Testis (tissue), 3 donors: Measurements from ENCODE around the gene ASCC1. TPM values are rescaled to one million over a fixed set of nuclear protein-coding genes. Genes with fewer than 3 reads are reported as not detected.

Experiments used
- DNase-seq: peaks from one replicate; pipeline ENCODE4 v3.0.0-alpha.2; 2019
- H3K27ac ChIP-seq, 2 donors: fragments of 200-600 bp; sonication (generic); one replicate each; pipeline ENCODE4 v1.5.1; 2019
- H3K27me3 ChIP-seq: fragments of 200-600 bp; sonication (generic); one replicate; pipeline ENCODE4 v1.5.1; 2019
- H3K36me3 ChIP-seq: fragments of 200-600 bp; sonication (generic); one replicate; pipeline ENCODE4 v1.5.1; 2017; ENCODE audit warnings: low read depth; ENCODE audit errors: missing control alignments
- H3K4me1 ChIP-seq: fragments of 200-600 bp; sonication (generic); one replicate; pipeline ENCODE4 v1.5.1; 2019
- H3K4me3 ChIP-seq, 2 donors: fragments of 200-600 bp; sonication (generic); one replicate each; pipeline ENCODE4 v1.5.1; 2017 to 2019
- H3K9me3 ChIP-seq: fragments of 200-600 bp; sonication (generic); one replicate; pipeline ENCODE4 v1.5.1; 2017
- POLR2A ChIP-seq: fragments of 450-650 bp; IDR thresholded peaks from one replicate; pipeline ENCODE4 v1.6.1; 2017; ENCODE audit warnings: antibody characterized with exemption, mild to moderate bottlenecking, moderate library complexity
- WGBS, 2 donors: methylation state at CpG; one replicate each; pipeline ENCODE4 v1.1.5; 2018; 5-methylcytosine and 5-hydroxymethylcytosine counted together
- intact Hi-C: fragments of 100-400 bp; cut with DNase I; formaldehyde crosslinking; loops from one replicate; pipeline ENCODE4 v1.15.1; 2023; ENCODE audit warnings: low total_unique reads
- polyA plus RNA-seq: library from polyadenylated mRNA; stranded (reverse); fragments of 350-450 nt; fragmentation: Illumina TruSeq; extraction: RNeasy Lipid Tissue Mini Kit (QIAGEN cat#74804); gene quantifications from one replicate; pipeline ENCODE4 v1.2.3, GENCODE V29; 2014; ENCODE audit warnings: low read depth, low replicate concordance; ENCODE audit not compliant: insufficient read depth
- total RNA-seq, 2 donors: library from RNA; depleted of rRNA; stranded (reverse); fragments of >200 nt; gene quantifications; one replicate each; pipeline ENCODE4 v1.2.3, GENCODE V29; 2016
- TF ChIP-seq, protein P1 (sequence below), 3 experiments: fragments of 450-650 bp in 2 of 3; fragments of 200-600 bp in 1 of 3; sonication (generic) in 1 of 3; IDR thresholded peaks; one replicate each; pipeline ENCODE4 v1.5.1; 2016 to 2019; ENCODE audit warnings: antibody characterized with exemption in 3 of 3, mild to moderate bottlenecking in 2 of 3, moderate library complexity in 1 of 3

ASCC1 gene
- total and polyA plus RNA-seq, 3 donors from 2014 or later = 47.4 to 58.3 (median 48.8) TPM

DNA sequence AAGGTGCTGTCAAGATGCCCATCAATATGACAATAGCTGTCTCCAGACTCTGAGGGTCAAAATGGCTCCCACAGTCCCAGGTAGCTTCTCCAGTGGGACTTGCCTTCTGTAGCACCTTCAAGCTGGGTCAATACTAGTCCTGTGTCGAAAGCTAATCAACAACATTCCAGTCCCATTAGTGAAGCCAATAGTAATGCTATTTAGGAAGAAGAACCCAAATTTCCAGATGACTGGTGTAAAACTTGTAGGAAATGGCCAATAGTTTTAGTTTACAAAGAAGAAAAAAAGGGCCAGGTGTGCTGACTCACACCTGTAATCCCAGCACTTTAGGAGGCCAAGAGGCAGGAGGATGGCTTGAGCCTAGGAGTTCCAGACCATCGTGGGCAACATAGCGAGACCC, 125.8 kb downstream of the ASCC1 start:
- intact Hi-C loops = no loop called here
- WGBS, 2 donors = 92 to 99% methylated on average over 3 of the region's 3 CpGs
- TF ChIP-seq, protein P1, sequence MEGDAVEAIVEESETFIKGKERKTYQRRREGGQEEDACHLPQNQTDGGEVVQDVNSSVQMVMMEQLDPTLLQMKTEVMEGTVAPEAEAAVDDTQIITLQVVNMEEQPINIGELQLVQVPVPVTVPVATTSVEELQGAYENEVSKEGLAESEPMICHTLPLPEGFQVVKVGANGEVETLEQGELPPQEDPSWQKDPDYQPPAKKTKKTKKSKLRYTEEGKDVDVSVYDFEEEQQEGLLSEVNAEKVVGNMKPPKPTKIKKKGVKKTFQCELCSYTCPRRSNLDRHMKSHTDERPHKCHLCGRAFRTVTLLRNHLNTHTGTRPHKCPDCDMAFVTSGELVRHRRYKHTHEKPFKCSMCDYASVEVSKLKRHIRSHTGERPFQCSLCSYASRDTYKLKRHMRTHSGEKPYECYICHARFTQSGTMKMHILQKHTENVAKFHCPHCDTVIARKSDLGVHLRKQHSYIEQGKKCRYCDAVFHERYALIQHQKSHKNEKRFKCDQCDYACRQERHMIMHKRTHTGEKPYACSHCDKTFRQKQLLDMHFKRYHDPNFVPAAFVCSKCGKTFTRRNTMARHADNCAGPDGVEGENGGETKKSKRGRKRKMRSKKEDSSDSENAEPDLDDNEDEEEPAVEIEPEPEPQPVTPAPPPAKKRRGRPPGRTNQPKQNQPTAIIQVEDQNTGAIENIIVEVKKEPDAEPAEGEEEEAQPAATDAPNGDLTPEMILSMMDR (IDR thresholded peaks at IDR 0.05) = no peak
- no peak for TF ChIP-seq POLR2A
- Histone ChIP-seq H3K4me1 (peaks cover 17% of the 10 kb centered on the region), H3K27me3 (no peaks in the 10 kb centered on the region), H3K9me3 (no peaks in the 10 kb centered on the region), H3K27ac (no peak overlapping the region), H3K4me3 (no peak overlapping the region), H3K36me3 (no peaks in the 10 kb centered on the region)
- no peak for DNase-seq

DNA sequence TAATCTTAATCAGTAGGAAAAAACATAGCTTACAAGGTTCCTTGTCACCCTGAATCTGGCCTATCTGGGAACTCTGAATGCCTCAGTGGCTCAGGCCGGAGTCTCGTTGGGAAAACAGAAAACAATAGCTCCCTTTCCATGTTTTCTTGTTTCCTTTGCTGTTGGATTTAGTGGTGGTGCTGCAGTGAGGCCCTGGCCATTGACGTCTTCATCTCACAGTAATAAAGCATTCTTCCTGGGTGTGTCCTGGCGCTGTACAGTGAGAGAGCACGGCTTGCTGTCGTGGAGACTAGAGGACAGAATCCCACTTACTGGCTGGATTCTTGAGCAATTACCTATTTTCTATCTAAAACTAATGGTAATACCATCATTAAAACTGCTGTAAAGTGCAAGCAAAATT, 126.5 kb downstream of the ASCC1 start:
- H3K4me1 ChIP-seq = peaks cover 17% of the 10 kb centered on the region
- no peaks in the 10 kb centered on the region for H3K36me3 ChIP-seq
- intact Hi-C loops = no loop called here
- H3K9me3 ChIP-seq = no peaks in the 10 kb centered on the region
- H3K27ac ChIP-seq = peak overlapping the region in 1 of 2 donors; percentile 24
- no peak for DNase-seq
- no peak for TF ChIP-seq POLR2A
- TF ChIP-seq, protein P1 (IDR thresholded peaks at IDR 0.05) = no peak
- no peaks in the 10 kb centered on the region for H3K27me3 ChIP-seq
- WGBS, 2 donors = 66 to 81% methylated on average over 6 of the region's 6 CpGs
- no peak overlapping the region for H3K4me3 ChIP-seq

DNA sequence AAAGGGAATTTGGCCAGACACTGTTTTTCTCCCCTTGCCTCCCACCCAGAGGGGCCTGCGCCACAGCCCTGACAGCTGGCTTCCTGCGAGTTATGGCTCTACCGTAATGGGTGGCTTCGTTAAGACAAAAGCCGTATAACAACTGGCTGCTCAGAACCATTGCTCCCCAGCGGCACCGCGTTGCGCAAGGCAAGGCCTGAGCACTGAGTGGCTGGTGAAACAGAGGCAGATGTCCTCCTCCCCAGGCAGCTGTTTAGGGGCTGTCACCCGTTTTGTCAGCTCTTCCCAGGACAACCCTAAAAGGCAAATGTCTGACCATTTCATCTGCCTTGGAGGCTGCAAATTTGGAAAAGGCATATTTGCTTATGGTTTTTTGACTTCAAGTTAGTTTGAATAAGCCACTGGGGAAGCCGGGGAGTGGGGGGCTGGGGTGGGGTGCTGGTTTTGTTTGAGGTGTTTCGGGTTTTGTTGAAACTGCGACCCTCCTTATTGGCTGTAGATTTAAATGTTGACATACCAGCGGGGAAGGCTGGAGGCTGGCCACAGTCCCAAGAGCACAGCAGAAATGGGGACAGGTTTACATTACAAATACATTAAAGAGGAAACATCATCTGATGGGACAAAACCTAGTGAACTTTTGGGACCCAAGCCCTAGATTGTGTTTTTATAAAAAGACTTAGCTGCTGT, 127.0 kb downstream of the ASCC1 start:
- peak overlapping the region in 1 of 2 donors; percentile 61 for H3K27ac ChIP-seq
- H3K4me3 ChIP-seq = peak overlapping the region in 1 of 2 donors; percentile 68
- peaks cover 17% of the 10 kb centered on the region for H3K4me1 ChIP-seq
- intact Hi-C loops = no loop called here
- DNase-seq = no peak
- TF ChIP-seq POLR2A = no peak
- TF ChIP-seq, protein P1 (IDR thresholded peaks at IDR 0.05) = no peak
- H3K27me3 ChIP-seq = no peaks in the 10 kb centered on the region
- no peaks in the 10 kb centered on the region for H3K9me3 ChIP-seq
- no peaks in the 10 kb centered on the region for H3K36me3 ChIP-seq
- 51 to 56% methylated on average over 9 to 14 of the region's 14 CpGs for WGBS, 2 donors

DNA sequence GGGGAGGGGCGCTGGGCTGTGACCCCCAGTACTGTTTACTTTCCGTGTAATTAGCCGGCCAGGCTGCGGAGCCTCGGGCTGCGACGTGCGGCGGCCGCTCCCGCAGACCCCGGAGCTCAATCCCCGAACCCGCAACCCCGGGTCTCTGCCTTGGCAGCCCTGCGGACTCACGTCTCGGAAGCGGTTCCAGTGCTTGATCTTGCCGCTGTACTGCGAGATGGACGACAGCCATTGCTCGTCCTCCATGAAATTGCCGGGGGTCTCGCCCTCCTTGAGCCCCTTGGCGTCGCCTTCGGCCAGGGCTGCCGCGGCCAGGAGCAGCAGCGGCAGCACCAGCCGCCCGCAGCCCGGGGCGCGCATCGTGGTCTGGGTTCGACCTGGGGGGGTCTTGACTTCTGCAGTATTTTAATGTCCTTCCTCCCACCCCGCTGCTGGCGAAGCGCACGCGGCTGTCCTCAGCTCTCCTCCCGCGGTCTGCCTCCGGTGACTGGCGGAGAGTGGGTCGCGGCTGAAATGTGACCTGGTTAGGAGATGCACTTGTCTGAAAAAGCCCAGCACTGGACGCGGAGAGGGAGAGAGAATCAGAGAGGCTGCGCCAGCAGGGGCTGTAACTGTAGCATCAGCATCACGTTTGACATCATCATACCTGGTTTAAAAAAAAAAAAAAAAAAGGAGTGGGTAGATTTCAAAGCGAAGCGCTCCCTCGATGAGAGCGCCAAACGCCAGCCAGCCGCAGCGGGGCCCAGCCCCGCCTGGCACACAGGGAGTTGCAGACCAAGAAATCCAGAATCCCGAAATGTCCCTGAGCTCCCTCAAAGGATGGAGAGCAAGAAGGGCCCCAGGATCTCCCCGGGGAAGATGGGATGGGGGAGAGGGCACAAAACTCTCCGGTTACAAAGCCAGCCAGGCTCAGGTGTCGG, 127.8 kb downstream of the ASCC1 start, which contains the start of gene SPOCK2:
Gene SPOCK2, minus strand, starts transcription at position 583 of the 920 bp plus-strand sequence. Its CDS starts 223 bp downstream, at position 360.
- H3K9me3 ChIP-seq = no peaks in the 10 kb centered on the region
- 9 to 12% methylated on average over 38 to 65 of the region's 65 CpGs for WGBS, 2 donors
- TF ChIP-seq POLR2A = no peak
- TF ChIP-seq, protein P1 (IDR thresholded peaks at IDR 0.05) = no peak
- peak within 1 kb of the TSS; percentile 44 to 68 for H3K4me3 ChIP-seq
- H3K36me3 ChIP-seq = no peaks in the 10 kb centered on the region
- intact Hi-C loops = no loop called here
- DNase-seq = peak; percentile 56
- H3K27me3 ChIP-seq = no peaks in the 10 kb centered on the region
- peak within 1 kb of the TSS; percentile 61 to 64 for H3K27ac ChIP-seq
- peaks cover 17% of the 10 kb centered on the region for H3K4me1 ChIP-seq
